ENCODE results near the gene ALX4.

- TF ChIP-seq CTCF (conservative IDR thresholded peaks at IDR 0.05; ENCODE audit: low read length), result no peak
- TF ChIP-seq EZH2phosphoT487 (IDR thresholded peaks at IDR 0.05; ENCODE audit: borderline replicate concordance), result no peak
Measured at GRCh38 chr11:44311339-44312261, 1.7 kb upstream of the ALX4 start.

Measured in Loucy (cell line).